GM15510 (cell line): Measurements from ENCODE around the gene PYROXD2.

Source experiments
- POLR2A ChIP-seq: IDR thresholded peaks from 3 replicates; pipeline ENCODE4 v1.6.1; 2011; ENCODE audit warnings: borderline replicate concordance; ENCODE audit not compliant: insufficient read length; ENCODE audit errors: extremely low read depth

PYROXD2 gene

GRCh38 chr10:98414932-98415730 is at the start of gene PYROXD2:
Gene PYROXD2 (minus strand): TSS chr10:98415182. CDS start chr10:98415135, 47 bp downstream.
- TF ChIP-seq POLR2A = no peak

- no peak for TF ChIP-seq POLR2A
Observed at GRCh38 chr10:98463976-98464754, 49.2 kb upstream of the PYROXD2 start.

DNA sequence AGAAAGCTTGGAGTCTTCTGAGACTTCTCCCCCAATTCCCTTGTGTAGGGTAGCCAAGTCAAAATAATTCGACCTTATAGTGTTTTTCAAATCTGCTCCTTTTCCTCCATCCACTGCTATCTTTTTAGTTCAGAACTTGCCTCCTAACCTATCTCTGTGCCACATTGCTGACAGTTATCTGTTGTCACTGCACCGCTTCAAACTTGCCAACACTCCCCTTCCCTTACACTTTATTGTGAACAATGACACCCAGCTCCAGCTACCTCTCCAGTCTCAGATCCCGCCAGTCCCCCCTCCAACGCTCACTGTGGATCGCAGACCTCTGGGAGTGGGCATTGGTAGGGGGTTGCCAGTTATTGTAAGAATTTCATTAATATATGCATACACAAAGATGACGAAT is 48.0 kb upstream of the PYROXD2 start:
- no peak for TF ChIP-seq POLR2A

- TF ChIP-seq POLR2A = no peak
Observed at GRCh38 chr10:98461500-98461842, 46.5 kb upstream of the PYROXD2 start.

- no peak for TF ChIP-seq POLR2A
Observed at GRCh38 chr10:98460837-98461499, 46.0 kb upstream of the PYROXD2 start.

- TF ChIP-seq POLR2A = no peak
Observed at GRCh38 chr10:98458809-98459784, 44.1 kb upstream of the PYROXD2 start.

GRCh38 chr10:98457721-98458120 is 42.7 kb upstream of the PYROXD2 start:
- TF ChIP-seq POLR2A = no peak

DNA sequence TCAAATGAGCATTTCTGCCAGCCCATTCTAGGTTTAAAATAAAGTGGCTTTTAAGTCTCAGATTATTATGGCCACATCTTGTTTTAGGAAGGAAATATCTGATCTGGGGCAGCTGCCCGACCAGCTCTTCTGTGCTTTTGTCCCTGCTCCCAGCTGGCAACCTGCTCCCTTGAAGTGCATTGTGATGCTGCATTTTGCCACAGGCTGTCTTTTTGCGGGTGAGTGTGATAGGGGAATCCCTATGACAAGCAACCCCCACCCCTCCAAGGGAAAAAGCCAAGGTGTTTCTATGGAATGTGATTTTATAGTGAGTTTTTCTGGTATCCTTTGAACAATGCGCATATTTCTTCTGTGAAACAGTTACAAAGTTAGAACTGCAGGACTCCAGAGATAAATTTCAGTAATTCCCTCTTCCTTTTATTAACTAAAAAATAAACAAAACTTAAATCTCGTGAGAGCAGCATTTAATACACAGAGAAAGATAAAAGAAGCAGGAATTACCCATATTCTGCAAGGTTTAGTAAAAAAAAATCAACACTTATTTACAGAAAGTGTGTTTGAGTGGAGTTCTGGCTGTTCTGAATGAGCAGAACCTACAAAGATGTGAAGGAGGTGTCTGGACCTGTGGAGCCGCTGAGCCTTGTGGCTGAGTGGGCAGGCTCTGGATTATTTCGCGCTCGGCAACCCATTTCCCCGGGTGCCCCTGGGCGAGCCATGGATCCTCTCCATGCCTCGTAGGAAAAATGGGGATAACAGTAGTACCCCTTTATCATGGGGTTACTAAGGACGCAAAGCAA is 41.9 kb upstream of the PYROXD2 start:
- TF ChIP-seq POLR2A = no peak

- TF ChIP-seq POLR2A = no peak
Observed at GRCh38 chr10:98456043-98456570, 41.1 kb upstream of the PYROXD2 start.

DNA sequence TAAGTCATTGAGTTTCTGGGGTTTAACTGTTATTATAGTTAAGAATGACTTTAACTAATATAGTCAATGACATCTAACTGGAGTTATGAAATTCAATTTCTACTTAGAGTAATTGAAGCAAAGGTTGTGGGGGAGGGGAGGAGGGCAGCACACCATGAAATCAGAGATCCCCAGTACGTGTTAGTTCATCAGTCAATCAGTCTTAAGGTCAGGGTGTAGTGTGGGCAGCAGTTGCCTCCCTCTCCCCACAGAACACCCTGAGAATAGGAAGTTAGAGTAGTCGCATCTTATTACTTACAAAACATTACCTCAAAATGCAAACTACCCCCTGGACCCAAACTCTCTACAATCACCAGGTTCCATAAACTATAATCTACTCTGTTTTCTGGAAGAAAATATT is 38.7 kb upstream of the PYROXD2 start:
- no peak for TF ChIP-seq POLR2A

- TF ChIP-seq POLR2A = no peak
Observed at GRCh38 chr10:98450618-98451017, 35.6 kb upstream of the PYROXD2 start.

GRCh38 chr10:98449287-98449686 is 34.3 kb upstream of the PYROXD2 start:
- TF ChIP-seq POLR2A = no peak

DNA sequence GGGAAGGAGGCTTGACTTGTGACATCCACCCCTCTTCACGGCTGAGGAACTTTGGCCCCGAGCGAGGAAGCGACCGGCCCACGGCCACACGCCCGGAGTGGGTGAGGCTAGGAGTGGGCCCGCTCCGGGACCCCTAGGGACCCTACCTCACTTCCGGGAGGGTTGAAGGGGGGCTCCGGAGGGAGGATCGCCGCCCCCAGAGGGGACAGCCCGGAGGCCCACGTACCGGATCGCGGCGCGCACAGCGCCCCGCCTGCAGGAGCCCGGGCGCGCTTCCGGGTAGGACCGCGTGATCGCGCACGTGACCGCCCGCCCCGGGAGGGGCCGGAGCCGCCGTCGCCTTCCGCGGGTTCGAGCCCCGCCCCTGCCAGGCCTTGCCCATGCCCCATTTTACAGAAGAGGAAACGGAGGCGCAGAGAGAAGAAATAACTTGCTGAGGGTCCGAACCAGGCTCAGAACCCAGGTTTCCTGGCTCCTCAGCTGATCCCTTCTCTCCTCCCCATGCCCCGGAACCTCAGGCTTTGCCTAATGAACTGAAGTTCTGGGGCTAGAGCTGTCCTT is 31.8 kb upstream of the PYROXD2 start, which contains the start of gene HPS1:
TSS of gene HPS1 (minus strand) at position 275 of the 561 bp plus-strand sequence. CDS start 3,695 bp downstream, outside the sequence.
- TF ChIP-seq POLR2A = peak; percentile 96
